ENCODE data around the gene TMEM59L.

TMEM59L gene

DNA sequence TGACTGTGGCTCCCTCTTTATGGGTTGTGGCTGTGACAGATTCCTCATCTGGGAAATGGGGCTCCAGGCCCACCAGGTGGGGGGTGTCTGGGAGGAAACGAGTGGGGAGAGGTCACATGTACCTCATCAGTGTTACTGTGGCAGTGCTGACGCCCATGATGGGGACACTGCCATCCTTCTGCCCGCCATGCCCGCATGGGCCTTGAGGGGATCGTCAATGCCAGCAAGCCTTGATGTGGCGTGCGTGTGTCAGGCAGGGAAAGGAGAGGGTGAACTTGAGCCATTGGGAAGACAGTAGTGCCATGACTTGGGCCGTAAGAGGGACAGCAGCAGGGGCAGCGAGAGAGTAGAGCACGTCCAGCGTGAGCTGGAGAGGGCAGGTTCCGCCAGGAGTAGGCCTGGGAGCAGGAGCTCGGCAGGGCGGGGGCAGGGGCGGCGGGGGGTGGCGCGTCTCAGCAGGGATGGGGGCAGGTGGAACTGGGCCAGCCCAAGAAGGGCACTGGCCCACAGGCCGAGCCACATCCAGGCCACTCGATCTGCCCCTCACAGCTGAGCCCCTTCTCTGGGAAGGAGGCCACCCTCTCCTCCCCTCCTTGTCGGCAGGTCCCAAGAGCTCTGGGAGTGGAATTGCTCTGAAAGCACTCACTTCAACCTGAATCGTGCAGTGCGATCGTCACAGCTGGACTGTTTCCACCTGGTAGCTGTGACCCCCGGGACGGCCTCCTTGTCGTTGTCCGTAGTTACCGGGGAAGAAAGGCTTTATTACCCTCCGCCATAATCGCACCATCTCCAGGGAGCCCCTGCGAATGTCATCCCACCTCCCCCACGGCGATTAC is 34.1 kb downstream of the TMEM59L start:
- TF ChIP-seq, protein P1, sequence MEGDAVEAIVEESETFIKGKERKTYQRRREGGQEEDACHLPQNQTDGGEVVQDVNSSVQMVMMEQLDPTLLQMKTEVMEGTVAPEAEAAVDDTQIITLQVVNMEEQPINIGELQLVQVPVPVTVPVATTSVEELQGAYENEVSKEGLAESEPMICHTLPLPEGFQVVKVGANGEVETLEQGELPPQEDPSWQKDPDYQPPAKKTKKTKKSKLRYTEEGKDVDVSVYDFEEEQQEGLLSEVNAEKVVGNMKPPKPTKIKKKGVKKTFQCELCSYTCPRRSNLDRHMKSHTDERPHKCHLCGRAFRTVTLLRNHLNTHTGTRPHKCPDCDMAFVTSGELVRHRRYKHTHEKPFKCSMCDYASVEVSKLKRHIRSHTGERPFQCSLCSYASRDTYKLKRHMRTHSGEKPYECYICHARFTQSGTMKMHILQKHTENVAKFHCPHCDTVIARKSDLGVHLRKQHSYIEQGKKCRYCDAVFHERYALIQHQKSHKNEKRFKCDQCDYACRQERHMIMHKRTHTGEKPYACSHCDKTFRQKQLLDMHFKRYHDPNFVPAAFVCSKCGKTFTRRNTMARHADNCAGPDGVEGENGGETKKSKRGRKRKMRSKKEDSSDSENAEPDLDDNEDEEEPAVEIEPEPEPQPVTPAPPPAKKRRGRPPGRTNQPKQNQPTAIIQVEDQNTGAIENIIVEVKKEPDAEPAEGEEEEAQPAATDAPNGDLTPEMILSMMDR (IDR thresholded peaks at IDR 0.05; ENCODE audit: low read depth, low read length, poor library complexity, severe bottlenecking): no peak
- no peak for TF ChIP-seq EZH2phosphoT487 (IDR thresholded peaks at IDR 0.05; ENCODE audit: borderline replicate concordance, low read length)
- H4K20me1 ChIP-seq (ENCODE audit: control insufficient read depth, insufficient read depth, low read depth, low read length): 0 out of 2 replicates have a peak, but pooled peaks cover 7% of the 10 kb centered on the region
- H3K27ac ChIP-seq (ENCODE audit: low read depth, low read length): no peak overlapping the region
- no peak overlapping the region for H3K4me3 ChIP-seq (ENCODE audit: low read length)
- no peak overlapping the region for H3K4me2 ChIP-seq (ENCODE audit: low read length)
- peaks cover 36% of the 10 kb centered on the region for H3K79me2 ChIP-seq (ENCODE audit: control insufficient read depth, low read length)
- peaks cover 6% of the 10 kb centered on the region for H3K4me1 ChIP-seq (ENCODE audit: control insufficient read depth, low read length)
- H3K9me2 ChIP-seq (replicated peaks; ENCODE audit: control insufficient read depth, low read length): no peaks in the 10 kb centered on the region
- H3K36me3 ChIP-seq (ENCODE audit: control insufficient read depth, low read length): no peaks in the 10 kb centered on the region
- H3K9me3 ChIP-seq (ENCODE audit: control insufficient read depth, insufficient read depth, low read length): no peaks in the 10 kb centered on the region
- H3K27me3 ChIP-seq (ENCODE audit: control insufficient read depth, low read length): no peaks in the 10 kb centered on the region
- H3F3A ChIP-seq (ENCODE audit: control insufficient read depth, insufficient read depth): no peaks in the 10 kb centered on the region

DNA sequence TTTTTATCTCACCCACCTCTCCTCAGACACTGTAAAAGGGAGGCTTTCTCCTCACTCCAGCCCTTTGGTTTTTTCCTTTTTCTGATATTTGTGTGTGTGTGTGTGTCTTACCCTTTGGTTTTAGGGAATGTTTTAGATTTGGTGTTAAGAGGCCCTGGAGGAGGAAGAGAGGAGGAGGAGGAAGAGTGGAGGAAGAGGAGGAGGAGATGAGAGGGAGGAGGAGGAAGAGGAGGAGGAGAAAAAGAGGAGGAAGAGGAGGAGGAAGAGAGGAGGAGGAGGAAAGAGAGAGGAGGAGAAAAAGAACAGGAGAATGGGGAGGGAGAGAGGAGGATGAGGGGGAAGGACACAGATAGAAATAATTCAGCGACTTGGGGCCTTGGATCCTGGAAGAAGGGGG is 34.7 kb downstream of the TMEM59L start:
- Histone ChIP-seq H3K9me2 (replicated peaks; ENCODE audit: control insufficient read depth, low read length) (no peaks in the 10 kb centered on the region), H3K27me3 (ENCODE audit: control insufficient read depth, low read length) (no peaks in the 10 kb centered on the region), H3K4me2 (ENCODE audit: low read length) (no peak overlapping the region), H4K20me1 (ENCODE audit: control insufficient read depth, insufficient read depth, low read depth, low read length) (0 out of 2 replicates have a peak, but pooled peaks cover 7% of the 10 kb centered on the region), H3F3A (ENCODE audit: control insufficient read depth, insufficient read depth) (no peaks in the 10 kb centered on the region), H3K27ac (ENCODE audit: low read depth, low read length) (no peak overlapping the region), H3K4me3 (ENCODE audit: low read length) (no peak overlapping the region), H3K4me1 (ENCODE audit: control insufficient read depth, low read length) (peaks cover 6% of the 10 kb centered on the region), H3K9me3 (ENCODE audit: control insufficient read depth, insufficient read depth, low read length) (no peaks in the 10 kb centered on the region), H3K36me3 (ENCODE audit: control insufficient read depth, low read length) (no peaks in the 10 kb centered on the region), H3K79me2 (ENCODE audit: control insufficient read depth, low read length) (peaks cover 31% of the 10 kb centered on the region)
- TF ChIP-seq, protein P1 (IDR thresholded peaks at IDR 0.05; ENCODE audit: low read depth, low read length, poor library complexity, severe bottlenecking): no peak
- no peak for TF ChIP-seq EZH2phosphoT487 (IDR thresholded peaks at IDR 0.05; ENCODE audit: borderline replicate concordance, low read length)

DNA sequence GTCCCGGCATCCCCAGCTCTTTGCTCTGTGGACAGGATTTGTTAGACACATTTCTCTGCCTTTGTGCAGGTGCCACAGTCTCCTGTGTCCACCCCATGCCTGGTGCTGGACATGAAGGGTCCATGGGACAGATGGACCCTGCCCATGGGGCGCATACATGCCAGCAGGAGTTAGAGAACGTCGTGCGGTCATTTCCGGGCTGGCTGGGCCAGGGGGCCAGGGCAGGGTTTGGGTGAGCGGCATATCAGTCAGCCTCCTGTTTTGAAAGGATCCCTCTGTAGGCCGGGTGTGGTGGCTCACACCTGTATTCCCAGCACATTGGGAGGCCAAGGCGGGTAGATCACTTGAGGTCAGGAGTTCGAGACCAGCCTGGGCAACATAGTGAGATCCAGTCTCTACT is 35.1 kb downstream of the TMEM59L start:
- Histone ChIP-seq H3K27me3 (ENCODE audit: control insufficient read depth, low read length) (no peaks in the 10 kb centered on the region), H3K4me1 (ENCODE audit: control insufficient read depth, low read length) (peaks cover 6% of the 10 kb centered on the region), H3K9me2 (replicated peaks; ENCODE audit: control insufficient read depth, low read length) (no peaks in the 10 kb centered on the region), H3F3A (ENCODE audit: control insufficient read depth, insufficient read depth) (no peaks in the 10 kb centered on the region), H3K4me2 (ENCODE audit: low read length) (no peak overlapping the region), H3K27ac (ENCODE audit: low read depth, low read length) (no peak overlapping the region), H3K36me3 (ENCODE audit: control insufficient read depth, low read length) (no peaks in the 10 kb centered on the region), H3K79me2 (ENCODE audit: control insufficient read depth, low read length) (peaks cover 28% of the 10 kb centered on the region), H3K9me3 (ENCODE audit: control insufficient read depth, insufficient read depth, low read length) (no peaks in the 10 kb centered on the region), H4K20me1 (ENCODE audit: control insufficient read depth, insufficient read depth, low read depth, low read length) (0 out of 2 replicates have a peak, but pooled peaks cover 7% of the 10 kb centered on the region), H3K4me3 (ENCODE audit: low read length) (no peak overlapping the region)
- TF ChIP-seq, protein P1 (IDR thresholded peaks at IDR 0.05; ENCODE audit: low read depth, low read length, poor library complexity, severe bottlenecking): no peak
- no peak for TF ChIP-seq EZH2phosphoT487 (IDR thresholded peaks at IDR 0.05; ENCODE audit: borderline replicate concordance, low read length)
